Astrocyte (in vitro differentiated cells and primary cell): ENCODE results near the gene HSPE1.

Source experiments
- EZH2 ChIP-seq: IDR thresholded peaks from 2 replicates; pipeline ENCODE4 v1.6.1; 2012; ENCODE audit warnings: mild to moderate bottlenecking, low read length, inconsistent platforms; ENCODE audit not compliant: insufficient read depth
- TF ChIP-seq, protein P1 (sequence below): IDR thresholded peaks from 2 replicates; pipeline ENCODE4 v1.5.1; 2011; ENCODE audit warnings: low read depth, mild to moderate bottlenecking, inconsistent platforms, low read length, moderate library complexity; ENCODE audit not compliant: insufficient read depth

DNA sequence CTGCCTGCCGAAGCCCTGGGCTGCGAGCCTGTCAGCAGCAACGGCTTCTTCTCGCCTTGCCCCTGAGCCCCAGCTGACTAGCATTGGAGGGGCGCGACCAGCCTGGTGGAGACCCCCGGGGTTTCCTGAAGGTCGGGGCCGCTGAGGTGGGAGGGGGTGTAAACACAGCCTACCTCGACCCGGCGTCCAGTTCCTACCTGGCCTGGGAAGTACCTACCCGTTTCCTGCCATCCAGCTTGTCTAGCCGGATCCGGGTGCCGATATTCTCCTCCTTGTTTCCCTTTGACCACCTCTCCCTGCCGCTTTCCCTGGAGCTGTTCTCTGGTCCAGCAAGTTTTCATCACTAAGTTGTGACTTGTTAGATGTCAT is 16.2 kb downstream of the HSPE1 start:
- TF ChIP-seq, protein P1, sequence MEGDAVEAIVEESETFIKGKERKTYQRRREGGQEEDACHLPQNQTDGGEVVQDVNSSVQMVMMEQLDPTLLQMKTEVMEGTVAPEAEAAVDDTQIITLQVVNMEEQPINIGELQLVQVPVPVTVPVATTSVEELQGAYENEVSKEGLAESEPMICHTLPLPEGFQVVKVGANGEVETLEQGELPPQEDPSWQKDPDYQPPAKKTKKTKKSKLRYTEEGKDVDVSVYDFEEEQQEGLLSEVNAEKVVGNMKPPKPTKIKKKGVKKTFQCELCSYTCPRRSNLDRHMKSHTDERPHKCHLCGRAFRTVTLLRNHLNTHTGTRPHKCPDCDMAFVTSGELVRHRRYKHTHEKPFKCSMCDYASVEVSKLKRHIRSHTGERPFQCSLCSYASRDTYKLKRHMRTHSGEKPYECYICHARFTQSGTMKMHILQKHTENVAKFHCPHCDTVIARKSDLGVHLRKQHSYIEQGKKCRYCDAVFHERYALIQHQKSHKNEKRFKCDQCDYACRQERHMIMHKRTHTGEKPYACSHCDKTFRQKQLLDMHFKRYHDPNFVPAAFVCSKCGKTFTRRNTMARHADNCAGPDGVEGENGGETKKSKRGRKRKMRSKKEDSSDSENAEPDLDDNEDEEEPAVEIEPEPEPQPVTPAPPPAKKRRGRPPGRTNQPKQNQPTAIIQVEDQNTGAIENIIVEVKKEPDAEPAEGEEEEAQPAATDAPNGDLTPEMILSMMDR = no peak
- no peak for TF ChIP-seq EZH2
